ENCODE data around the gene TOP3B. TPM values are rescaled to one million over a fixed set of nuclear protein-coding genes. Genes with fewer than 3 reads are reported as not detected.

TOP3B gene
- total RNA-seq, 1 donor from 2014 or later, result 63.3 TPM

GRCh38 chr22:22015631-22016030, 33.0 kb upstream of the TOP3B start:
- no peak overlapping the region for H3K27ac Mint-ChIP-seq
- peaks cover 10% of the 10 kb centered on the region for H3K27me3 Mint-ChIP-seq (ENCODE audit: low read depth)
- no peak overlapping the region for H3K4me3 Mint-ChIP-seq
- no peaks in the 10 kb centered on the region for H3K36me3 Mint-ChIP-seq
- no peaks in the 10 kb centered on the region for H3K4me1 Mint-ChIP-seq
- H3K9me3 Mint-ChIP-seq, result peaks cover 7% of the 10 kb centered on the region
- DNase-seq (ENCODE audit: low spot score in 2 of 2, unreplicated experiment in 2 of 2), result no peak
- no peak for TF ChIP-seq CTCF (IDR thresholded peaks at IDR 0.05; ENCODE audit: unreplicated experiment)

- no peaks in the 10 kb centered on the region for H3K4me1 Mint-ChIP-seq
- no peak for DNase-seq (ENCODE audit: low spot score in 2 of 2, unreplicated experiment in 2 of 2)
- H3K27ac Mint-ChIP-seq, result no peak overlapping the region
- peaks cover 23% of the 10 kb centered on the region for H3K27me3 Mint-ChIP-seq (ENCODE audit: low read depth)
- peaks cover 7% of the 10 kb centered on the region for H3K9me3 Mint-ChIP-seq
- no peak for TF ChIP-seq CTCF (IDR thresholded peaks at IDR 0.05; ENCODE audit: unreplicated experiment)
- H3K4me3 Mint-ChIP-seq, result no peak overlapping the region
- H3K36me3 Mint-ChIP-seq, result no peaks in the 10 kb centered on the region
These were observed 31.7 kb upstream of the TOP3B start for GRCh38 chr22:22014285-22014659.

- Mint-ChIP-seq H3K27me3 (ENCODE audit: low read depth) (peaks cover 29% of the 10 kb centered on the region), H3K4me1 (no peaks in the 10 kb centered on the region), H3K4me3 (no peak overlapping the region), H3K36me3 (no peaks in the 10 kb centered on the region), H3K27ac (no peak overlapping the region), H3K9me3 (peaks cover 7% of the 10 kb centered on the region)
- TF ChIP-seq CTCF (IDR thresholded peaks at IDR 0.05; ENCODE audit: unreplicated experiment), result no peak
- no peak for DNase-seq (ENCODE audit: low spot score in 2 of 2, unreplicated experiment in 2 of 2)
These were observed 31.1 kb upstream of the TOP3B start for GRCh38 chr22:22013559-22014284.

GRCh38 chr22:22011964-22012363, 29.4 kb upstream of the TOP3B start:
- no peaks in the 10 kb centered on the region for H3K36me3 Mint-ChIP-seq
- H3K27me3 Mint-ChIP-seq (ENCODE audit: low read depth), result peaks cover 29% of the 10 kb centered on the region
- no peak overlapping the region for H3K27ac Mint-ChIP-seq
- H3K4me1 Mint-ChIP-seq, result no peaks in the 10 kb centered on the region
- H3K4me3 Mint-ChIP-seq, result no peak overlapping the region
- TF ChIP-seq CTCF (IDR thresholded peaks at IDR 0.05; ENCODE audit: unreplicated experiment), result no peak
- peaks cover 4% of the 10 kb centered on the region for H3K9me3 Mint-ChIP-seq
- DNase-seq (ENCODE audit: low spot score in 2 of 2, unreplicated experiment in 2 of 2), result no peak

GRCh38 chr22:22010358-22010757, 27.8 kb upstream of the TOP3B start:
- no peaks in the 10 kb centered on the region for H3K36me3 Mint-ChIP-seq
- H3K9me3 Mint-ChIP-seq, result peaks cover 4% of the 10 kb centered on the region
- no peak for TF ChIP-seq CTCF (IDR thresholded peaks at IDR 0.05; ENCODE audit: unreplicated experiment)
- H3K27ac Mint-ChIP-seq, result no peak overlapping the region
- peaks cover 35% of the 10 kb centered on the region for H3K27me3 Mint-ChIP-seq (ENCODE audit: low read depth)
- H3K4me1 Mint-ChIP-seq, result no peaks in the 10 kb centered on the region
- no peak for DNase-seq (ENCODE audit: low spot score in 2 of 2, unreplicated experiment in 2 of 2)
- no peak overlapping the region for H3K4me3 Mint-ChIP-seq
